H1 (cell line): ENCODE results near the gene MRPL20. TPM values are rescaled to one million over a fixed set of nuclear protein-coding genes. Genes with fewer than 3 reads are reported as not detected.
A peak's percentile ranks its signal among the peaks of the same experiment; 100 is the strongest.

Experiments used
- CTCF ChIA-PET: fragments of 300-600 bp; sonication (Branson Sonifier 250); formaldehyde crosslinking; loops from one replicate; lab custom pipeline; 2021; ENCODE audit not compliant: partially characterized antibody; lab: Charles Lee
- POLR2A ChIA-PET: fragments of 300-600 bp; sonication (Branson Sonifier 250); formaldehyde crosslinking; loops from one replicate; lab custom pipeline; 2021; ENCODE audit warnings: inconsistent platforms; ENCODE audit not compliant: partially characterized antibody; lab: Charles Lee
- DNase-seq, 2 experiments: peaks; one replicate each; pipeline versions ENCODE4 v3.0.0 to v3.0.0-alpha.2; 2010 to 2022; ENCODE audit warnings: low spot score in 2 of 2, low read depth in 1 of 2, mixed read lengths in 1 of 2
- FAIRE-seq: peaks from 2 replicates; lab custom pipeline; 2011; peaks lifted over from hg19 to GRCh38; lab: Jason Lieb, UNC
- H2AFZ ChIP-seq: 2 replicates; pipeline ENCODE4 v1.8.1; 2012; ENCODE audit warnings: low read length, inconsistent platforms
- H2AK5ac ChIP-seq: 2 replicates; pipeline ENCODE4 v1.6.1; 2013; ENCODE audit warnings: low read depth, low read length
- H2BK120ac ChIP-seq: replicated peaks from 2 replicates; pipeline ENCODE3; 2013; ENCODE audit warnings: low read depth, low read length, inconsistent platforms
- H2BK12ac ChIP-seq: 2 replicates; pipeline ENCODE4 v1.6.1; 2013; ENCODE audit warnings: low read depth, low read length
- H2BK15ac ChIP-seq: 2 replicates; pipeline ENCODE4 v1.6.1; 2013; ENCODE audit warnings: low read length
- H2BK20ac ChIP-seq: 2 replicates; pipeline ENCODE4 v1.6.1; 2013; ENCODE audit warnings: low read length
- H2BK5ac ChIP-seq: 2 replicates; pipeline ENCODE4 v1.6.1; 2013; ENCODE audit warnings: low read depth, low read length
- H3K14ac ChIP-seq: 2 replicates; pipeline ENCODE4 v1.6.1; 2013; ENCODE audit warnings: inconsistent platforms; ENCODE audit not compliant: insufficient read length
- H3K18ac ChIP-seq: 2 replicates; pipeline ENCODE4 v1.6.1; 2013; ENCODE audit warnings: low read length; ENCODE audit errors: extremely low read depth
- H3K23ac ChIP-seq: 2 replicates; pipeline ENCODE4 v1.6.1; 2013; ENCODE audit warnings: inconsistent platforms; ENCODE audit not compliant: insufficient read length
- H3K23me2 ChIP-seq: 2 replicates; pipeline ENCODE4 v1.6.1; 2013; ENCODE audit warnings: low read depth, low read length
- H3K27ac ChIP-seq: 2 replicates; pipeline ENCODE4 v1.6.1; 2011; ENCODE audit warnings: low read depth, low read length, inconsistent platforms
- H3K27me3 ChIP-seq, 4 experiments: replicated peaks in 1 of 4; 1 replicate in 1 of 4; 2 replicates in 3 of 4; pipeline versions ENCODE4 v1.6.1 to v1.8.1; 2011 to 2013; ENCODE audit warnings: low read length in 3 of 4, mild to moderate bottlenecking in 3 of 4, inconsistent platforms in 2 of 4, mixed read lengths in 2 of 4, moderate library complexity in 1 of 4; ENCODE audit not compliant: control insufficient read depth in 3 of 4, insufficient read depth in 3 of 4; ENCODE audit errors: extremely low read depth in 1 of 4
- H3K36me3 ChIP-seq, 4 experiments: 2 replicates each; pipeline versions ENCODE4 v1.6.1 to v1.8.1; 2011 to 2013; ENCODE audit warnings: mild to moderate bottlenecking in 4 of 4, low read length in 3 of 4, moderate library complexity in 2 of 4, control low read depth in 1 of 4, inconsistent platforms in 1 of 4; ENCODE audit not compliant: insufficient read depth in 4 of 4, control insufficient read depth in 2 of 4
- H3K4ac ChIP-seq: replicated peaks from 2 replicates; pipeline ENCODE3; 2013; ENCODE audit warnings: low read length, low read depth, mixed read lengths, inconsistent platforms; ENCODE audit not compliant: insufficient read length
- H3K4me1 ChIP-seq, 4 experiments: replicated peaks in 1 of 4; 1 replicate in 1 of 4; 2 replicates in 3 of 4; pipeline versions ENCODE4 v1.6.1 to v1.8.1; 2011 to 2013; ENCODE audit warnings: low read length in 3 of 4, inconsistent platforms in 2 of 4, mixed read lengths in 1 of 4; ENCODE audit not compliant: insufficient read depth in 4 of 4, control insufficient read depth in 3 of 4
- H3K4me2 ChIP-seq, 2 experiments: 2 replicates each; pipeline versions ENCODE4 v1.6.1 to v1.8.1; 2011 to 2013; ENCODE audit warnings: low read depth in 2 of 2, low read length in 2 of 2, control low read depth in 1 of 2, inconsistent platforms in 1 of 2, mild to moderate bottlenecking in 1 of 2; ENCODE audit not compliant: insufficient read depth in 1 of 2
- H3K4me3 ChIP-seq, 4 experiments: fragments of 200-600, 300-600 bp in 1 of 4; sonication (generic), shearing (Covaris generic), sonication (Bioruptor Twin) in 1 of 4; 2 replicates each; pipeline versions ENCODE4 v1.5.1 to v1.8.1; 2011 to 2016; ENCODE audit warnings: low read length in 4 of 4, low read depth in 3 of 4, control low read depth in 2 of 4, inconsistent platforms in 2 of 4, mild to moderate bottlenecking in 2 of 4, mixed read lengths in 1 of 4, moderate library complexity in 1 of 4; ENCODE audit not compliant: insufficient read depth in 2 of 4; ENCODE audit errors: extremely low read depth in 1 of 4
- H3K56ac ChIP-seq: replicated peaks from 2 replicates; pipeline ENCODE3; 2013; ENCODE audit warnings: low read depth, mild to moderate bottlenecking, mixed read lengths, low read length, inconsistent platforms; ENCODE audit not compliant: insufficient read length
- H3K79me1 ChIP-seq: 2 replicates; pipeline ENCODE4 v1.6.1; 2013; ENCODE audit warnings: low read depth, low read length, control low read depth
- H3K79me2 ChIP-seq, 2 experiments: 2 replicates each; pipeline versions ENCODE4 v1.6.1 to v1.8.1; 2012 to 2013; ENCODE audit warnings: low read length in 2 of 2, mild to moderate bottlenecking in 2 of 2, inconsistent platforms in 1 of 2; ENCODE audit not compliant: insufficient read depth in 2 of 2, control insufficient read depth in 1 of 2
- H3K9ac ChIP-seq, 4 experiments: replicated peaks in 1 of 4; 1 replicate in 1 of 4; 2 replicates in 3 of 4; pipeline versions ENCODE4 v1.6.1 to v1.8.1; 2011 to 2013; ENCODE audit warnings: low read depth in 3 of 4, low read length in 3 of 4, control low read depth in 2 of 4, mild to moderate bottlenecking in 2 of 4, moderate library complexity in 2 of 4, inconsistent platforms in 1 of 4; ENCODE audit errors: extremely low read depth in 1 of 4
- H3K9me3 ChIP-seq, 2 experiments: 2 replicates each; pipeline versions ENCODE4 v1.6.1 to v1.8.1; 2012 to 2013; ENCODE audit warnings: mild to moderate bottlenecking in 2 of 2, moderate library complexity in 2 of 2, control low read depth in 1 of 2, inconsistent platforms in 1 of 2, low read depth in 1 of 2, low read length in 1 of 2, mixed read lengths in 1 of 2; ENCODE audit not compliant: insufficient read depth in 2 of 2
- H4K20me1 ChIP-seq, 2 experiments: replicated peaks in 1 of 2; 2 replicates each; pipeline versions ENCODE3 to v1.8.1; 2011 to 2013; ENCODE audit warnings: inconsistent platforms in 2 of 2, low read length in 2 of 2, mild to moderate bottlenecking in 1 of 2; ENCODE audit not compliant: insufficient read depth in 2 of 2, control insufficient read depth in 1 of 2
- H4K5ac ChIP-seq: 2 replicates; pipeline ENCODE4 v1.6.1; 2013; ENCODE audit warnings: low read length, low read depth, mixed read lengths, inconsistent platforms; ENCODE audit not compliant: insufficient read length
- H4K8ac ChIP-seq: 2 replicates; pipeline ENCODE4 v1.8.0; 2013; ENCODE audit warnings: mild to moderate bottlenecking, moderate library complexity, low read length, inconsistent platforms; ENCODE audit not compliant: insufficient read depth; ENCODE audit errors: extremely low read depth
- H4K91ac ChIP-seq: replicated peaks from 2 replicates; pipeline ENCODE3; 2013; ENCODE audit warnings: low read length, mixed read lengths, inconsistent platforms; ENCODE audit not compliant: insufficient read length
- ATF2 ChIP-seq: IDR thresholded peaks from 2 replicates; pipeline ENCODE4 v1.6.1; 2012; ENCODE audit warnings: low read length, inconsistent platforms
- CTBP2 ChIP-seq: IDR thresholded peaks from 2 replicates; pipeline ENCODE4 v1.7.0; 2011; ENCODE audit warnings: borderline replicate concordance, mild to moderate bottlenecking, moderate library complexity, mixed read lengths, low read length; ENCODE audit not compliant: insufficient read depth, insufficient read length
- EGR1 ChIP-seq: IDR thresholded peaks from 2 replicates; pipeline ENCODE4 v1.6.1; 2011; ENCODE audit warnings: low read depth, low read length, borderline replicate concordance
- JUN ChIP-seq: IDR thresholded peaks from 2 replicates; pipeline ENCODE4 v1.6.1; 2011; ENCODE audit warnings: low read depth, mild to moderate bottlenecking, improper control_type of control experiment, low read length
- NRF1 ChIP-seq: IDR thresholded peaks from 2 replicates; pipeline ENCODE4 v1.6.1; 2011; ENCODE audit warnings: mild to moderate bottlenecking, low read depth, low read length, improper control_type of control experiment
- POLR2A ChIP-seq, 2 experiments: IDR thresholded peaks; 1 replicate in 1 of 2; 2 replicates in 1 of 2; pipeline ENCODE4 v1.6.1; 2011; ENCODE audit warnings: low read depth in 2 of 2, low read length in 2 of 2, mild to moderate bottlenecking in 2 of 2; ENCODE audit errors: control extremely low read depth in 1 of 2
- RFX5 ChIP-seq: IDR thresholded peaks from 2 replicates; pipeline ENCODE4 v1.6.1; 2011; ENCODE audit warnings: low read depth, low read length, improper control_type of control experiment, borderline replicate concordance
- RNF2 ChIP-seq: fragments of 200-900, 300-1000 bp; sonication (generic); IDR thresholded peaks from 2 replicates; pipeline ENCODE4 v1.7.1; 2016; ENCODE audit warnings: borderline replicate concordance, low read depth, mild to moderate bottlenecking, antibody characterized with exemption, low read length; ENCODE audit not compliant: poor library complexity, severe bottlenecking; ENCODE audit errors: missing control alignments
- SIN3A ChIP-seq, 2 experiments: IDR thresholded peaks in 1 of 2; conservative IDR thresholded peaks in 1 of 2; 2 replicates each; pipeline ENCODE4 v1.6.1; 2011 to 2012; ENCODE audit warnings: low read length in 2 of 2, improper control_type of control experiment in 1 of 2, low read depth in 1 of 2, mild to moderate bottlenecking in 1 of 2
- WGBS, 2 experiments: shearing (Covaris generic) in 1 of 2; methylation state at CpG; one replicate each; pipeline versions ENCODE4 v1.1.6 to v1.1.7; 2013 to 2015; ENCODE audit warnings: low lambda C conversion rate in 2 of 2, mixed read lengths in 2 of 2, inconsistent platforms in 1 of 2, low coverage in 1 of 2, missing lambda C conversion rate in 1 of 2; ENCODE audit not compliant: insufficient replicate concordance in 2 of 2, insufficient coverage in 1 of 2, insufficient read length in 1 of 2; ENCODE audit errors: extremely low coverage in 1 of 2, missing lambda C conversion rate in 1 of 2; 5-methylcytosine and 5-hydroxymethylcytosine counted together
- polyA plus RNA-seq, 7 experiments: library from polyadenylated mRNA; depleted of rRNA in 3 of 7; stranded (reverse) in 5 of 7; unstranded in 2 of 7; fragments of >200 nt in 5 of 7; fragments of 200-250 nt in 2 of 7; gene quantifications; 1 replicate in 5 of 7; 2 replicates in 1 of 7; 4 replicates in 1 of 7; pipeline versions ENCODE4 v1.2.1 to v1.2.3, GENCODE V29; 2011 to 2013; ENCODE audit warnings: missing spikeins in 2 of 7, mixed read lengths in 2 of 7
- total RNA-seq: library from RNA; stranded (reverse); fragmentation: NEBNext Ultra II Directional; extraction: Animal tissue kit (Norgen Biotek cat#: 25700); gene quantifications from 2 replicates; pipeline ENCODE4 v1.2.1, GENCODE V29; 2021

The MRPL20 gene
- total and polyA plus RNA-seq, 2 of the 8 experiments (the other 6 are each of a cell fraction or from before 2014, with no cell fraction given): 126 to 151 TPM

DNA sequence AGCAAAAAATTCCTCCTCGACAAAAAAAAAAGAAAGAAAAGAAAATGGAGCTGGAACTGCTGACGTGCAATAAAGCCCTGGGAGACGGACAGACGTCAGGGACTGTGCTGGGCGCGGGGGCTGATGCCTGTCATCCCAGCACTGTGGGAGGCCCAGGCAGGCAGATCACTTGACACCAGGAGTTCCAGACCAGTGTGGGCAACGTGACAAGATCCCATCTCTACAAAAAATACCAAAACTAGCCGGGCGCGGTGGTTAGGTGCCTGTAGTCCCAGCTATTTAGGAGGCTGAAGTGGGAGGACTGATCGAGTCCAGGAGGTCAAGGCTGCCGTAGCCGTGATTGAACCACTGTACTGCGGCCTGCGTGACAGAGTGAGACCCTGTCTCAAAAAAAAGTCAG is 17.6 kb upstream of the MRPL20 start:
- ChIA-PET CTCF (interaction anchor here (0.7 to 3.4 kb wide), 9 partner anchors 10 to 196 kb away, joined by 3 to 14 read pairs (median 6); no protein-coding TSS in a partner anchor), POLR2A (interaction anchor here (0.6 to 22.9 kb wide), 7 partner anchors 8 to 255 kb away, joined by 3 to 515 read pairs (median 8); partner anchors contain the start of genes CCNL2, MRPL20 and VWA1)
- no peak overlapping the region for H3K27ac ChIP-seq
- no peak overlapping the region for H2BK20ac ChIP-seq
- H2BK15ac ChIP-seq: no peak overlapping the region
- no peak overlapping the region for H4K8ac ChIP-seq
- no peak overlapping the region for H2BK120ac ChIP-seq
- H3K36me3 ChIP-seq: no peaks in the 10 kb centered on the region; a peak in 1 of 8 replicates
- H3K56ac ChIP-seq: no peak overlapping the region
- no peak for DNase-seq
- no peak overlapping the region for H3K4me3 ChIP-seq
- H3K23ac ChIP-seq: no peak overlapping the region
- H3K4ac ChIP-seq: no peak overlapping the region
- no peak overlapping the region for H4K5ac ChIP-seq
- H3K9ac ChIP-seq: no peak overlapping the region
- H3K9me3 ChIP-seq: peaks cover 0 to 3% of the 10 kb centered on the region in 2 experiments; a peak in 1 of 4 replicates
- no peak overlapping the region for H3K4me2 ChIP-seq
- no peak overlapping the region for H3K18ac ChIP-seq
- H4K20me1 ChIP-seq: no peaks in the 10 kb centered on the region
- H2BK12ac ChIP-seq: peak overlapping the region; percentile 75; the same call in 1 of the 2 replicates
- no peak overlapping the region for H3K14ac ChIP-seq
- no peak overlapping the region for H2BK5ac ChIP-seq
- H3K79me2 ChIP-seq: no peaks in the 10 kb centered on the region
- H4K91ac ChIP-seq: no peak overlapping the region
- no peak for FAIRE-seq
- H2AFZ ChIP-seq: no peak overlapping the region
- 95% methylated on average over 15 of the region's 15 CpGs; no CpG with 5 or more reads in 1 of the 2 experiments for WGBS, 2 experiments
- H3K23me2 ChIP-seq: peaks cover 10% of the 10 kb centered on the region; the same call in 1 of the 2 replicates
- H3K79me1 ChIP-seq: no peaks in the 10 kb centered on the region
- no peak overlapping the region for H2AK5ac ChIP-seq
- no peaks in the 10 kb centered on the region; a peak in 2 of 7 replicates for H3K27me3 ChIP-seq
- H3K4me1 ChIP-seq: peaks cover 0 to 37% (median 28%) of the 10 kb centered on the region in 4 experiments; a peak in 6 of 7 replicates
- TF ChIP-seq EGR1 (no peak), SIN3A (conservative IDR thresholded peaks at IDR 0.05 in 1 of 2, IDR thresholded peaks at IDR 0.05 in 1 of 2; ENCODE audit: low read depth in 1 of 2, low read length in 2 of 2) (no peak), RFX5 (no peak), ATF2 (no peak), NRF1 (no peak), JUN (no peak), CTBP2 (no peak), RNF2 (no peak), POLR2A (IDR thresholded peaks at IDR 0.05; ENCODE audit: control extremely low read depth in 1 of 2, low read depth in 2 of 2, low read length in 2 of 2) (no peak)
